GM19324 (cell line): ENCODE measurements around the gene ZNRF3.

Experiments
- ATAC-seq: cut with Tn5 transposase; IDR thresholded peaks from one replicate; pipeline ENCODE4 v1.9.1; 2021; ENCODE audit warnings: mild to moderate bottlenecking, moderate library complexity; ENCODE audit not compliant: unreplicated experiment, low FRiP score

ZNRF3 gene

DNA sequence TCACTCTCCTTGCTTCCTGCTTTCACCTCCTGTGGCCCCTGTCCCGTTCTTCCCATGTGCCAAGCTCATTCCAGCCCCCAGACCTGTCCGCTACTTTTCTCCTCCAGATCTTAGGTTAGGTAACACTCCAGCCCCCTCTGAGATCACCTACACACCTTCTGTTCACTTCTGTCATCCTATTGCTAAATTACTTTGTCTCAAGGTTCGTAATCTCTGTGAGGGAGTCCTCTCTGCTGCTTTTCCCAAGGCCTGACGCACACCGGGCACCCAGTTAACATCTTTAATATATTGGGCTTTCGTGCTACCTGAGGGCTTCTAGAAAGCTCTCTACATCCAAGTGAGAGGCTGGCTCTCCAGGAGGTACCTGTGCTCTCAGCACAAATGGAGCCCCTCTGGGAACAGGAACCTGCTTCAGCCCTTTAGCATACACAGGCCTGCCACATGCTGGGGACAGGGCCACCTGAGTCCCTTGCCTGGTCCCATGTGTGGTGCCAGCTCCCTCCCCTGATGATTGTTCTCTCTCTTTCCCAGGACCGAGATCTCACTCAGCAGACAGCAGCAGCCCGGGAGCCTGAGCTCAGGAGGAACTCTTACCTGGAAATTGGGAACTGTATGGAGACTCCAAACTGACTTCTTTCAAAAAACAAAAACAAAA lies 169.8 kb downstream of the ZNRF3 start:
- no peak for ATAC-seq

DNA sequence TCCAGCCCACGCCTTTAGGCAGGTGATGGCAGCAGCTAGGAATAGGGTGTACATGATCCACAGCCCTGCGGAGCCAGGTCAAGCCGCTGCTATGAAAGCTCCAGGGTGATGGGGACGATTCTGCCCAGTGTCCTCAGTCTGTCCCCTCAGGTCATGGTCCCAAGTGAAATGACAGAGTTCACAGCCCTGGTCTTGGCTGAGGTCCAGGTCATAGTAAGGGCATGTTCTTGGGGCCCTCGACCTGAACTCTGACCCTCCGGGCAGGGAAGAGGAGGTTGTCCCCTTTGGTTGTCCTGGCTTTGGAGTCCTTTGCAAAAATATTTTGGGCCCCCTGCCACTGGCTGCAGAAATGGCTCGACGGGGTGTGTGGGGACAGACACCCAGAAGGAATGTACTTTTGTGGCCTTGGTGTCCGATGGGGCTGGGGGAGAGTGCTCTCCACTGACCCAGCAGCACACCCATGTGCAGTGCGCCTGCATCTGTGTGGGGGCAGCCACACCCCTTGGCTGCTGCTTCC lies 170.9 kb downstream of the ZNRF3 start:
- no peak for ATAC-seq

- ATAC-seq, result no peak
These were observed 171.9 kb downstream of the ZNRF3 start for GRCh38 chr22:29055192-29055830.

DNA sequence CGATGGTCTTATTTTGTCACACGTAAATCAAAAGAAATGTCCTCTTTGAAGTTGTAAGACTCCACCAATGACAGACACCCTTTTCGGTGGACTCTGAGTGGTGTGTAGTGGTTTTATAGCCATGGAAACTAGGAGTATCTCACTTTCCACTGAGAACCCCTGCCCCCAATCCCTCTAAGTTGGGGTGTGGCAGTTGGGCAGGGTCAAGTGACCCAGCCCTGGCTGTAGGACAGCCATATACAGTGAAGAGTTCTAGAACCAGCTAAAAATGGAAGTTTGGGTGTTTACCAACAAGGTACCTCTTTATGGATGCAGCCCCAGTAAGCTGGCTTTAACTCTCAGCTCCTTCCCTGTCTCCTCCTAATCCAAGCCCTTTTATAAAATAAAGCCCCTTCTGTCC lies 173.1 kb downstream of the ZNRF3 start:
- ATAC-seq, result no peak

GRCh38 chr22:29060251-29060869 lies 177.0 kb downstream of the ZNRF3 start:
- no peak for ATAC-seq

DNA sequence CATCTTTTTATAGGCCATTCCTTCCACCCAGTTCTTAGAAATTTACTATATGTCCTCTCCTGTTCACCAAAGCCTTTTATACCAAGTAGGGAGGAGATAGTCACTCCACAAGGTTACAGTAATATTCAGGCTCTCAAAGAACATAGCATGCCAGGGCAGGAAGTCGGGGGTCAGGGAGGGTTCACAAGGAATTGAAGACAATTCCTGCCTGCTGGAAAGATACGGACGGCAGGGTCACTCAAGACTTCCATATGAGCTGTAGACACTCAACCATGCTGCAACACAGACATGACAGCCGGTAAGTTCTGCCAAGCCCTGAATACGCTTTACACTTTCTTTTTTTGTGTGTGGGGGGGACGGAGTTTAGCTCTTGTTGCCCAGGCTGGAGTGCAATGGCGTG lies 177.6 kb downstream of the ZNRF3 start:
- ATAC-seq, result no peak

- no peak for ATAC-seq
These were observed 178.4 kb downstream of the ZNRF3 start, which contains the start of gene C22orf31 for GRCh38 chr22:29061773-29062172. C22orf31 (minus strand) TSS chr22:29061831; CDS start chr22:29061792, 39 bp downstream.

GRCh38 chr22:29062286-29062821 lies 179.0 kb downstream of the ZNRF3 start:
- ATAC-seq, result no peak

- ATAC-seq, result no peak
These were observed 182.3 kb downstream of the ZNRF3 start for GRCh38 chr22:29065468-29066190.

DNA sequence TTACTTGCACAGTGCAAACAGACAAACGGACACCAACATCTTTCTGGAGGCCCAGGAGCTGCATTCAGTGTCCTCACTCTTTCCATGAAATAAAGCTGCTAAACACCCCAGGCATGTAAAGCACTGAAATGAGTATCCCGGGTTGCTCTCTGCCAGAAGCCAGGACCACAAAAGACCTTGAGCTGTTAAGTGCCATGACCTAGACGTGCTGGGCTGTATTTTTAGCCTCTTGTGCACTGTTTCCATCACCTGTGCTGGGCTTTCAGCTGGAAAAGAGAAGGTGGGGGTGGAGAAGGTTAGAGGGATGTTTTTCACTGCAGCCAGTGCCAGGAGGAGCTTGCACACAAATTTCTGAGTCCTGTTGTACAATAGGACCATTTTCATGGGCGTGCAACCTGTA lies 186.1 kb downstream of the ZNRF3 start:
- ATAC-seq, result no peak

DNA sequence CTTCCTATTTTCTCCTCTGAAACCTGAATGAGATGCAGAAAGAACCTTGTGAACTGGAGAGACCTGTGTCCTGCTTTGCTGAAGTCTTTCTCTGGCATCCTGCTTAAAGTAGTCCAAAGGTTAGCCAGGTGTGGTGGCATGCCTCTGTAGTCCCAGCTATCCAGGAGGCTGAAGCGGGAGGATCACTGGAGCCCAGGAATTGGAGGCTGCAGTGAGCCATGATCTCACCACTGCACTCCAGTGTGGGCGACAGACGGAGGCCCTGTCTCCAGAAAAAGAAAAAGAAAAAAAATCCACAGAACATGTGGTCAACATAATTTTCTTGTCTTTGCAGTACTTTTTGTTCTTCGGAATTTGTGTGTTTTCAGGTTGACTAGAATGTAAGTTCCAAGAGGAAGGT lies 187.1 kb downstream of the ZNRF3 start:
- ATAC-seq, result no peak

- ATAC-seq, result no peak
These were observed 188.1 kb downstream of the ZNRF3 start for GRCh38 chr22:29071261-29072045.

DNA sequence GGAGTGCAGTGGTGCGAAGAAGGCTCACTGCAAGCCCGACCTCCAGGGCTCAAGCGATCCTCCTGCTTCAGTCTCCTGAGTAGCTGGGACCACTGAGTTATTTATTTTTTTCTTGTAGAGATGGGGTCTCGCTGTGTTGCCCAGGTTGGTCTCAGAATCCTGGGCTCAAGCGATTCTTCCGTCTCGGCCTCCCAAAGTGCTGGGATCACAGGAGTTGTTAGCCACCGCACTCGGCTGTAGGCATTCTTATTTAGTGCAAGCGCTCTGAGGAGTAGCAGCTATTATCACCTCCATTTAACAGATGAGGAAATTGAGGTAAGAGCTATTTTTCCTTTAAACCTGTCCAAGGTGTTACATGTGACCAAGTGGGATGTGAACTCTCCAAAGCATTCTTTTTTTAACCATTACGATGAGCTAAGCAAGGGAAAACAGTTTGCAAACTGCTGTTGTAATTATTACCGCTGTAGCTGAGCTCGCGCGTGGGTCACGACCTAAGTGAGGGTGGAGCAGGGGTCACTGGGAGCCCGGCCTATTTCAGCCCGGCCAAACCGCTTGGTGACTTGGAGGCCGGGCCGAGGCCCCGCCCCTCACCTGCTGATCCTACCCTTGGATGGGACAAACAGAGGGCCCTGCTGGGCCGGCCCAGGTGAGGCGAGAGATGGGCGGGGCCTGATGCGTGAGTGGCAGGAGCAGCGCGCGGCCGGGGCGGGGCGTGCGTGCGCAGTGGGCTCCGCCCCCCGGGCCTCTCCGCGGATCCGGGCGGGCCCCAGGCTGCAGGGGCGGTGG lies 189.0 kb downstream of the ZNRF3 start:
- ATAC-seq, result peak; percentile 82

GRCh38 chr22:29072979-29073617 lies 189.7 kb downstream of the ZNRF3 start, which contains the start of gene KREMEN1:
KREMEN1 (plus strand) TSS chr22:29073035; CDS start chr22:29073131, 96 bp downstream.
- no peak for ATAC-seq

- ATAC-seq, result no peak
These were observed 190.4 kb downstream of the ZNRF3 start for GRCh38 chr22:29073618-29074275.

- ATAC-seq, result no peak
These were observed 191.0 kb downstream of the ZNRF3 start for GRCh38 chr22:29074276-29074772.

- ATAC-seq, result no peak
These were observed 194.9 kb downstream of the ZNRF3 start for GRCh38 chr22:29078036-29078868.
